ENCODE measurements around the gene P4HA1.
"Not testable (repeated sequence)": the region's sequence is repeated elsewhere in the genome, so short reads cannot be mapped to it uniquely, and the experiment has no call there.

The P4HA1 gene

DNA sequence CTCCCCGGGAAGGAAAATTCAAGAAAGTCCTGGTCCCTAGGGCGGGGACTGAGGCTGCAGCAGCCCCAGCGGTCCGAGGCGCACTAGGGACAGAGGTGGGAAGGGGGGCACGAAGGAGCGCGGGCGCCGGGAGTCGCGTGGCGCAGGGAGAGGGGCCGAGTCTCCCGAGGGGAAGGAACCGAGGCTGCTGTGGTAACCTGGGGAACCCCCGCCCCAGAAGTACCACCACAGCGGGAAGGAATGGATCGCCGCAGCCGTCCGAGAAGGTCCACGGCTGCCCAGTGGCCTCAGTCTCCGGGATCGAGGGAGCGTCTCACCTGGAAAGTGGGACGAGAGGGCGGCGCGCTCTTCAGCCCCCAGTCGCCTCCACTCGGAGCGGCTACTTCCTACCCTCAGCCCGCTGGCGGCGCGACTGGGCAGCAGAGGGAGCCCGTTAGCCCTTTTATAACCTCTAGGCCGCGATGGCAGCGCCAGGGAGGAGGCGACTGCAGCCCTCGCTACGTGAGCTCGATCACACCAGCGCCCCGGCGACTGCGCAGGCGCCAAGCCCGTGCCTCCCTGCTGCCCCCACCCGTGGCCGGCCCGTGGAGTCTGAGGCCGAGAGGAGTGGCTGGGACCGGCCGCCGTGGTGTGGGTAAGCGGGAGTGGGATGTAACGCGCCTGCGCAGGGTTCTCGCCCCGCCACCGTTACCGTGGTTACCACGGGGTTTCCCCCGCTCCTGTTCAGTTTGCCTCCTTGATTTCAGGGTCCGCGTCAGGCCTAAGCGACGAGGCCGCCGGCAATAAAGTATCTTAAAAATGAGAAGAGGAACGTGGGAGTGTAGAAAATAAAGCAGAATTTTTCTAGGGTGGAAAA lies at the start of gene P4HA1:
TSS of gene P4HA1 (minus strand) at position 418 of the 856 bp plus-strand sequence. CDS start 21,983 bp downstream, outside the sequence.
- peak within 1 kb of the TSS; percentile 97 for H3K27ac Mint-ChIP-seq
- H3K4me3 Mint-ChIP-seq = peak within 1 kb of the TSS; percentile 93
- ATAC-seq = peak; percentile 95
- peak; percentile 98 for DNase-seq (ENCODE audit: low spot score in 2 of 2)
- no peaks in the 10 kb centered on the region for H3K9me3 Mint-ChIP-seq
- H3K36me3 Mint-ChIP-seq = peaks cover 69% of the 10 kb centered on the region
- peaks cover 10% of the 10 kb centered on the region for H3K4me1 Mint-ChIP-seq

DNA sequence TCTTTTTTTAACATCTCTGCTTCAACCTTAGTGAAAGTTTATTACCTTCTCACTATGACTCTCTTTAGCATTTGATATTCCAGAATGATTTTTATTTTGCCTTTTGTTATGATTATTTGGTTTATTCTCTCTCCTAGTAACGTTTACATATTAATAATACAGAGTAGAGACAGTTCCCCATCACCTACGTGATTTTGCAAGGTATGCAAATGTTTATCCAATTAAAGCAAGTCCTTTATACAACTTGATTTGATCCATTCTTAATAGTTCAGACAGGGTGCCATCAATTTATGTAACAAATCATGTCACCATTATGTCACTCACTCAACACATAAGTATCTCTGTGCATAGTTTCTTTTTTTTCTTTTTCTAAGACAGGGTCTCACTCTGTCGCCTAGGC lies 44.9 kb upstream of the P4HA1 start:
- no peak for ATAC-seq
- DNase-seq (ENCODE audit: low spot score in 2 of 2) = no peak
- no peaks in the 10 kb centered on the region for H3K9me3 Mint-ChIP-seq
- no peak overlapping the region for H3K27ac Mint-ChIP-seq
- H3K4me3 Mint-ChIP-seq = no peak overlapping the region
- H3K4me1 Mint-ChIP-seq = no peaks in the 10 kb centered on the region
- peaks cover 100% of the 10 kb centered on the region for H3K36me3 Mint-ChIP-seq

DNA sequence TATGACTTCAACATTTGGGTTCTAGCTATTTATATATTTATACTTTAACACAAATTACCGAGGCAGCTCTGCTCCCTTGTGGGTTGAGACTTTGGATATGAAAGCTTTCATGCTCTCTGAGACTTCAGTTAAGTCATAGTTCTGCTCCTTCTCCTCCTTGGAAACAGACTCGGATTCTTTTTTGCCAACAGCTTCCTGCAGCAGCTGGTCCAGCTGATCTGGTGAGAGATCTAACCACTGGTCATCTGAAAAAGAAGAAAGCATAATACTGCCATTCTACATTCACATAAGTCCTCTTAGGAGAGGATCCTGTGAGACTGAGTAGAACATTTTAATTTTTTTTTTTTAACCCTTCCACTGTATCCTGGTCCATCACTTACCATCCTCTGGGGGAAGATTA lies 42.6 kb upstream of the P4HA1 start:
- Mint-ChIP-seq H3K36me3 (peaks cover 100% of the 10 kb centered on the region), H3K27ac (no peak overlapping the region), H3K9me3 (no peaks in the 10 kb centered on the region), H3K4me3 (no peak overlapping the region), H3K4me1 (no peaks in the 10 kb centered on the region)
- ATAC-seq (no peak), DNase-seq (ENCODE audit: low spot score in 2 of 2) (no peak)

DNA sequence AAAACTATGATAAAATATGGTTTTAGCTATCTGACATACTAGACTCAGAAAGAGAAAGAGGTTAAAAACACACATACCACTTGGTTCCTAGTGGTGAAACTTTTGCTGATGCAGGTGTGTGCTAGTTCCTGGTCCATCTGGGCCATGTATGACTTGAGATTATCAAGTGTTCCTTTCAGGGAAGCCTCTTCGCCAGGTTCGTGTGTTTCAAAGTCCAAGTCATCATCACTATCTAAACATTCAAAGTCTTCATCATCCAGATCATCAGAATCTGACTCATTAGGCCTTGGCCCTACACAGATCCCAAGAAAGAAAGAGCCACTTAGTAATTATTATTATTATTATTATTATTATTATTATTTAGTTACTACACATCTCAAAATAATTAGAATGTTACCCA lies 40.0 kb upstream of the P4HA1 start:
- Mint-ChIP-seq H3K9me3 (no peaks in the 10 kb centered on the region), H3K36me3 (peaks cover 100% of the 10 kb centered on the region), H3K4me3 (no peak overlapping the region), H3K27ac (no peak overlapping the region), H3K4me1 (no peaks in the 10 kb centered on the region)
- no peak for DNase-seq (ENCODE audit: low spot score in 2 of 2)
- no peak for ATAC-seq

- H3K4me3 Mint-ChIP-seq = no peak overlapping the region
- DNase-seq (ENCODE audit: low spot score in 2 of 2) (no peak), ATAC-seq (no peak)
- peaks cover 100% of the 10 kb centered on the region for H3K36me3 Mint-ChIP-seq
- H3K9me3 Mint-ChIP-seq = no peaks in the 10 kb centered on the region
- no peak overlapping the region for H3K27ac Mint-ChIP-seq
- no peaks in the 10 kb centered on the region for H3K4me1 Mint-ChIP-seq
These were observed 38.1 kb upstream of the P4HA1 start for GRCh38 chr10:73134727-73135126.

DNA sequence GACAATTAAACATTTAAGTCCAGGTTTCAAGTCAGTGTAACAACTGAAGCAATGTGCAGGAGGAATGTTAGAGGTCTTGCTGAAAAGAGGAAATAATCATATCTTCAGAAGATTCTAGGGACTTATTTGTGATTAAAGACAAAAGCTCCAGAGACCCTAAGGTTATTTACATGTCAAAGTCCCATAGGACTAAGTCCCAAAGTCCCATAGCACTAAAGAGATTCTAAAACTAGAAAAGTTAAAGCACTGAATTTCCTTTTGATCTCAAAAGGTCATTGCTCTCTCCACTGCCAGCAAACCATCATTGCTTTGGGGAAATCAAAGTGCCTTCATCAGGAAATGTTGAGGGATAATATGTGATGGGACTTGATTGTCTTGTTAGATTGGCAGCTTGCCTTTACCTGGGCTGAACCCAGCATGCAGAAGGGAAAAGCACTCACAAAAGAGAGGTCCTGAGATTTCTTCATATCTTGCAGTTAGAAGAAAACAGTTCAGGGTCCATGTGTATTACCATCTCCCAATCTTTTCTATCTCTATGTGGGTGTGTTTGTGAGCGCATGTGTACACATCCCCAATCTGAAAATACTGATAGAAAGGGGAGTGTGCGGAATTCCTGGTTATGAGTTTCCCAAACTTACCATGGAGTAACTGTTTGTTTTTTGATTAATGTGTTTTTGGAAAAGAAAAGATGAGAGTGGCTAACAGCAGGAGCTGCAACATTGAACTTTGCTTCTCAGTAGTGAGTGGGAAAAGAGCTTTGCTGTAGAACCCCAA lies 35.4 kb upstream of the P4HA1 start:
- peaks cover 97% of the 10 kb centered on the region for H3K36me3 Mint-ChIP-seq
- no peaks in the 10 kb centered on the region for H3K9me3 Mint-ChIP-seq
- ATAC-seq (no peak), DNase-seq (ENCODE audit: low spot score in 2 of 2) (no peak)
- no peak overlapping the region for H3K4me3 Mint-ChIP-seq
- H3K27ac Mint-ChIP-seq = peak overlapping the region; percentile 58
- H3K4me1 Mint-ChIP-seq = no peaks in the 10 kb centered on the region

DNA sequence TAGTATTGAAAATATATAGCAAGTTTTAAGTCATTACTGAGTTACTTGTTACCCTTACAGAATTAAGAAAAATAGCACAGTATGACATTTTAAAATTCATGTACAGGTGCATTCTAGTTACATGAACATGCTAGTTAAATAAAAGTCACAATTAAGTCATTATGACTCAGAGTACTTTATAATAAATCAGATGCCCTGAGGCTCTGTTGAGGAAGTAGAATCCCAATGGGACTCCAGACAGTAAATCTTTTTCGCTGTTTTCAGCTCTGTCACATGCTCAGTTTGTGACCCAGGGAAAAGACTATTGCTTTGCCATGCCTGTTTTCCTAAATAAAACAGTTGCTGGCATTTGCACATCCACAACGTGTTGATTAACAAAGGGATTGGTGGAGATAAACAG lies 34.6 kb upstream of the P4HA1 start:
- DNase-seq (ENCODE audit: low spot score in 2 of 2) (no peak), ATAC-seq (no peak)
- Mint-ChIP-seq H3K4me3 (no peak overlapping the region), H3K9me3 (no peaks in the 10 kb centered on the region), H3K4me1 (no peaks in the 10 kb centered on the region), H3K27ac (peak overlapping the region; percentile 58), H3K36me3 (peaks cover 91% of the 10 kb centered on the region)

DNA sequence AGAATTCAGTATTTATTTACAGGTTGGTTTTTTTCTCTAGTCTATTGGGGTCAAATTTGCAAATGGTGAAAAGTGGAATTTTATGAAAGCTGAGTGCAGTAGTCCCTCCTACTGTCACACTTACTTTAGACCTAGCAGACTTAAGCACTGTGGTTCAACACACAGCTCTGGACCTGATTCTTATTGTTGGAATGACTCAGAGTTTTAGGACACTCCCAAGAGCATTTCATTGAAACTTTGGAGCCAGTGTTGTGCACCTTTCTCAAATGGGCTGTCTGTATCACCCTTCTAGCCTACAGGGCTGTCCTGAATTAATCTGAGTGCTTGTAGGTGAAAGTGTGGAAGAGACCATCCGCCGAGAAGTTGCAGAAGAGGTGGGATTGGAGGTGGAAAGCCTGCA lies 29.7 kb upstream of the P4HA1 start:
- no peak overlapping the region for H3K4me3 Mint-ChIP-seq
- H3K36me3 Mint-ChIP-seq = peaks cover 59% of the 10 kb centered on the region
- ATAC-seq (no peak), DNase-seq (ENCODE audit: low spot score in 2 of 2) (no peak)
- H3K27ac Mint-ChIP-seq = peak overlapping the region; percentile 56
- no peaks in the 10 kb centered on the region for H3K4me1 Mint-ChIP-seq
- H3K9me3 Mint-ChIP-seq = no peaks in the 10 kb centered on the region

GRCh38 chr10:73119952-73120351 lies 23.3 kb upstream of the P4HA1 start:
- no peaks in the 10 kb centered on the region for H3K9me3 Mint-ChIP-seq
- no peak overlapping the region for H3K4me3 Mint-ChIP-seq
- ATAC-seq = no peak
- H3K4me1 Mint-ChIP-seq = no peaks in the 10 kb centered on the region
- H3K36me3 Mint-ChIP-seq = peaks cover 24% of the 10 kb centered on the region
- peak overlapping the region; percentile 11 for H3K27ac Mint-ChIP-seq
- no peak for DNase-seq (ENCODE audit: low spot score in 2 of 2)

DNA sequence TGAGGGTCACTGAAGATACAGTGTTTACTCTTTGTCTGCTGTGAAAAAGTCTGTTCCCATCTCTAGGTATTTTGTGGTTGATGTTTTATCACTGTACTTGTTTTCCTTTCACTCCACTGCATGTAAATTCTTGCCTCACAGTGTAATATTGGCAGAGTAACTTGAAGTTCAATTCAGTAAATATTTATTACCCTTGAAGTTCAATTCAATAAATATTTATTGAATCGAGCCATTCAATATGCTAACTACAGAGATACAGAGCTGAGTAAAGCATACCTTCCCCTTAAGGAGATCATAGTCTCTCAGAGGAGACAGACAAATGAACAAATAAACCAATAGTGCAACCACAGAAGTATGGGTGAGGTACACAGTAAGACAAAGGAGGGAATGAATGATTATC lies 22.8 kb upstream of the P4HA1 start:
- peak overlapping the region; percentile 11 for H3K27ac Mint-ChIP-seq
- ATAC-seq (no peak), DNase-seq (ENCODE audit: low spot score in 2 of 2) (no peak)
- H3K4me1 Mint-ChIP-seq = no peaks in the 10 kb centered on the region
- no peak overlapping the region for H3K4me3 Mint-ChIP-seq
- peaks cover 27% of the 10 kb centered on the region for H3K36me3 Mint-ChIP-seq
- H3K9me3 Mint-ChIP-seq = no peaks in the 10 kb centered on the region

DNA sequence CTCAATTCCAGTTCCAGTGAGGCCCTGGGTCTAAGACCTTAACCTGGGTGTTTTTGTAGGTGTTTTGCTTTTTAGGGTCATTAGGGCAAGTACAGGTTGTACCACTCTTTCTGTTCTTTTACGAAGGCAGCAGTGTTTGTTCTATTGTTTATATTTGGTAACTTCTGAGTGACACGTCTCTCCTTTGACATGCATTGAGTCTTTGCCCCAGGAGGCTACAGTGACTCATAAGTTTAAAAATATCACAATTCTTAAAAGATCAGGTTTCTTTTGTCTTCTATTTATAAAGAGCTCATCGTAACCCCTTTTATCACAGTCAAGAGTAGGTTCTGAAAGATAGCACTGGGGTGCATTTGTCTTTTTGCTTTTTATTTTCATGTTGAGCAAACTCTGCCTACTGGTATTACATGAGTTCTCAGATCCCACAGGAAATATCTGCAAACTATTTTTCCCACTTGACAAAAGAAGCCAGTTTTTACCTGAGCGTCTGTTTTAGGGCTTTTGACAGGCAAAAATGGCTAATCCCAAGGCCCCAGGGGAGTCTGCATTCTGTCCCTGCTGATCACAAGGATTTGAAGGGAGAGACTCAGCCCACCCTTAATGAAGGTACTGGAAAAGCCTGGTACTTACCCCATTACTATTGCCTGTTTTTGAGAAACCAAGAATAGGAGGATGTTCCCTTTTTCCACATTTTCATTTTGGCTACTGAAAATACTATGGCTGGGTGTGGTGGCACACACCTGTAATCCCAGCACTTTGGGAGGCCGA lies 21.5 kb upstream of the P4HA1 start:
- peaks cover 18% of the 10 kb centered on the region for H3K36me3 Mint-ChIP-seq
- H3K9me3 Mint-ChIP-seq = no peaks in the 10 kb centered on the region
- no peak overlapping the region for H3K27ac Mint-ChIP-seq
- no peak overlapping the region for H3K4me3 Mint-ChIP-seq
- ATAC-seq = no peak
- DNase-seq (ENCODE audit: low spot score in 2 of 2) = no peak
- H3K4me1 Mint-ChIP-seq = no peaks in the 10 kb centered on the region

GRCh38 chr10:73116017-73116416 lies 19.4 kb upstream of the P4HA1 start:
- Mint-ChIP-seq H3K36me3 (peaks cover 18% of the 10 kb centered on the region), H3K9me3 (no peaks in the 10 kb centered on the region), H3K4me3 (no peak overlapping the region), H3K27ac (no peak overlapping the region), H3K4me1 (no peaks in the 10 kb centered on the region)
- peak in 1 of 2 donors; percentile 23 for DNase-seq (ENCODE audit: low spot score in 2 of 2)
- no peak for ATAC-seq

DNA sequence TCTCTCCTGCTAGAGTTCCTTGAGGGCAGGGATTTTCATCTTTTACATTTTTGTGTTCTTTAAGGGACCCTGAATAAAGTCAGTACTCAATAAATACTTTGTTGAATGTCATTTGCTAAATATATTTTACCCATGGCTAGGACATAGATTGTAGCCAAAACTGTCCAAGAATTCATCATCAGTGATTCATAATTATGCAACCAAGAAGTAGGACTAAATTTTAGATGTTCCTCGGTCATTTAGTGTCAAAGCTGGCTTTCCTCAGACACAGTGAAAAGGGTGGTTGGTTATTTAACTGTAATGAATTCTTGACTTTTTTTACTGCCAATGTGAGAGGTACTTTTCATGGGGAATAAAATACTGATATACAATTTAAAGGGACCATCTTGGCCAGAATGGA lies 16.9 kb upstream of the P4HA1 start:
- no peak for ATAC-seq
- Mint-ChIP-seq H3K4me1 (peaks cover 6% of the 10 kb centered on the region), H3K4me3 (no peak overlapping the region), H3K9me3 (no peaks in the 10 kb centered on the region), H3K27ac (peak overlapping the region; percentile 20), H3K36me3 (peaks cover 21% of the 10 kb centered on the region)
- no peak for DNase-seq (ENCODE audit: low spot score in 2 of 2)

DNA sequence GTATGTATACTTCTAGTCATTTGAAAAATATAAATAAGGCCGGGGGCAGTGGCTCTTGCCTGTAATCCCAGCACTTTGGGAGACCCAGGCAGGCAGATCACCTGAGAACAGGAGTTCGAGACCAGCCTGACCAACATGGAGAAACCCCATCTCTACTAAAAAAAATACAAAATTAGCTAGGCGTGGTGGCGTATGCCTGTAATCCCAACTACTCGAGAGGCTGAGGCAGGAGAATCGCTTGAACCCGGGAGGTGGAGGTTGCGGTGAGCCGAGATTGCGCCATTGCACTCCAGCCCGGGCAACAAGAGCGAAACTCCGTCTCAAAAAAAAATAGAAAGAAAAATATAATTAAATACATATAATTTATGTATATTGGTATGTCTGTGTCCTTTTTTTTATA lies 15.4 kb upstream of the P4HA1 start:
- DNase-seq (ENCODE audit: low spot score in 2 of 2); H3K27ac Mint-ChIP-seq; H3K9me3 Mint-ChIP-seq; H3K4me3 Mint-ChIP-seq; ATAC-seq; H3K4me1 Mint-ChIP-seq: not testable (repeated sequence)
- H3K36me3 Mint-ChIP-seq = peaks cover 36% of the 10 kb centered on the region

GRCh38 chr10:73110345-73110849 lies 13.7 kb upstream of the P4HA1 start, which contains the start of gene NUDT13:
TSS of gene NUDT13 (plus strand) at chr10:73110455. CDS start at chr10:73114366, 3,911 bp downstream.
- Mint-ChIP-seq H3K9me3 (no peaks in the 10 kb centered on the region), H3K4me1 (peaks cover 6% of the 10 kb centered on the region), H3K27ac (peak within 1 kb of the TSS; percentile 82), H3K36me3 (peaks cover 28% of the 10 kb centered on the region), H3K4me3 (peak within 1 kb of the TSS; percentile 69)
- peak in 1 of 2 donors; percentile 53 for DNase-seq (ENCODE audit: low spot score in 2 of 2)
- ATAC-seq = peak; percentile 66

Measured in stimulated activated effector memory CD8-positive, alpha-beta T cell treated with anti-CD3 and anti-CD28 coated beads, Interleukin-12 subunit alpha, Interleukin-12 subunit beta, amount 100 ng/mL, for 72 hours (primary cell).